ENCODE measurements around the gene NECTIN1.

Gene NECTIN1

GRCh38 chr11:119635776-119636175, 93.2 kb downstream of the NECTIN1 start:
- in situ Hi-C loops (cut with MboI; ENCODE audit: low pct_unique_long_range_greater_than_20kb, low sequenced_read_pairs) = no loop called here
- no peak for DNase-seq

GRCh38 chr11:119635041-119635740, 93.8 kb downstream of the NECTIN1 start:
- in situ Hi-C loops (cut with MboI; ENCODE audit: low pct_unique_long_range_greater_than_20kb, low sequenced_read_pairs) = no loop called here
- DNase-seq = no peak

- no peak for DNase-seq
- in situ Hi-C loops (cut with MboI; ENCODE audit: low pct_unique_long_range_greater_than_20kb, low sequenced_read_pairs) = no loop called here
These were observed 94.7 kb downstream of the NECTIN1 start for GRCh38 chr11:119634301-119634700.

GRCh38 chr11:119629834-119630624, 99.0 kb downstream of the NECTIN1 start:
- in situ Hi-C loops (cut with MboI; ENCODE audit: low pct_unique_long_range_greater_than_20kb, low sequenced_read_pairs) = no loop called here
- no peak for DNase-seq

- no peak for DNase-seq
- in situ Hi-C loops (cut with MboI; ENCODE audit: low pct_unique_long_range_greater_than_20kb, low sequenced_read_pairs) = no loop called here
These were observed 99.9 kb downstream of the NECTIN1 start for GRCh38 chr11:119629085-119629484.

GRCh38 chr11:119627286-119627685, 101.7 kb downstream of the NECTIN1 start:
- in situ Hi-C loops (cut with MboI; ENCODE audit: low pct_unique_long_range_greater_than_20kb, low sequenced_read_pairs) = no loop called here
- DNase-seq = no peak

GRCh38 chr11:119626871-119627270, 102.1 kb downstream of the NECTIN1 start:
- DNase-seq = no peak
- in situ Hi-C loops (cut with MboI; ENCODE audit: low pct_unique_long_range_greater_than_20kb, low sequenced_read_pairs) = no loop called here

- DNase-seq = no peak
- in situ Hi-C loops (cut with MboI; ENCODE audit: low pct_unique_long_range_greater_than_20kb, low sequenced_read_pairs) = no loop called here
These were observed 102.7 kb downstream of the NECTIN1 start for GRCh38 chr11:119626197-119626841.

- DNase-seq = no peak
- in situ Hi-C loops (cut with MboI; ENCODE audit: low pct_unique_long_range_greater_than_20kb, low sequenced_read_pairs) = no loop called here
These were observed 103.6 kb downstream of the NECTIN1 start for GRCh38 chr11:119625206-119625978.

- in situ Hi-C loops (cut with MboI; ENCODE audit: low pct_unique_long_range_greater_than_20kb, low sequenced_read_pairs) = no loop called here
- no peak for DNase-seq
These were observed 104.4 kb downstream of the NECTIN1 start for GRCh38 chr11:119624629-119625028.

- no peak for DNase-seq
- in situ Hi-C loops (cut with MboI; ENCODE audit: low pct_unique_long_range_greater_than_20kb, low sequenced_read_pairs) = no loop called here
These were observed 104.8 kb downstream of the NECTIN1 start for GRCh38 chr11:119624102-119624615.

- DNase-seq = no peak
- in situ Hi-C loops (cut with MboI; ENCODE audit: low pct_unique_long_range_greater_than_20kb, low sequenced_read_pairs) = no loop called here
These were observed 105.3 kb downstream of the NECTIN1 start for GRCh38 chr11:119623682-119624081.

GRCh38 chr11:119622454-119623143, 106.4 kb downstream of the NECTIN1 start:
- no peak for DNase-seq
- in situ Hi-C loops (cut with MboI; ENCODE audit: low pct_unique_long_range_greater_than_20kb, low sequenced_read_pairs) = no loop called here

GRCh38 chr11:119619665-119620064, 109.3 kb downstream of the NECTIN1 start:
- in situ Hi-C loops (cut with MboI; ENCODE audit: low pct_unique_long_range_greater_than_20kb, low sequenced_read_pairs) = no loop called here
- no peak for DNase-seq

GRCh38 chr11:119618208-119618909, 110.6 kb downstream of the NECTIN1 start:
- in situ Hi-C loops (cut with MboI; ENCODE audit: low pct_unique_long_range_greater_than_20kb, low sequenced_read_pairs) = no loop called here
- DNase-seq = peak; percentile 34

- DNase-seq = no peak
- in situ Hi-C loops (cut with MboI; ENCODE audit: low pct_unique_long_range_greater_than_20kb, low sequenced_read_pairs) = no loop called here
These were observed 111.7 kb downstream of the NECTIN1 start for GRCh38 chr11:119617340-119617713.

GRCh38 chr11:119616586-119617339, 112.2 kb downstream of the NECTIN1 start:
- in situ Hi-C loops (cut with MboI; ENCODE audit: low pct_unique_long_range_greater_than_20kb, low sequenced_read_pairs) = no loop called here
- no peak for DNase-seq

GRCh38 chr11:119615882-119616196, 113.2 kb downstream of the NECTIN1 start:
- in situ Hi-C loops (cut with MboI; ENCODE audit: low pct_unique_long_range_greater_than_20kb, low sequenced_read_pairs) = no loop called here
- no peak for DNase-seq
